GM18520 (cell line): ENCODE results near the gene BLTP2.
A peak's percentile ranks its signal among the peaks of the same experiment; 100 is the strongest.

ENCODE experiments used
- ATAC-seq: cut with Tn5 transposase; IDR thresholded peaks from one replicate; pipeline ENCODE4 v1.9.1; 2021; ENCODE audit not compliant: unreplicated experiment

Gene BLTP2

GRCh38 chr17:28599311-28600184, 45.4 kb downstream of the BLTP2 start:
- peak; percentile 32 for ATAC-seq

GRCh38 chr17:28598799-28599310, 46.1 kb downstream of the BLTP2 start, which contains the start of gene SPAG5:
Gene SPAG5, minus strand, starts transcription at chr17:28599025. Its CDS starts 79 bp downstream, at chr17:28598946.
- peak; percentile 69 for ATAC-seq

DNA sequence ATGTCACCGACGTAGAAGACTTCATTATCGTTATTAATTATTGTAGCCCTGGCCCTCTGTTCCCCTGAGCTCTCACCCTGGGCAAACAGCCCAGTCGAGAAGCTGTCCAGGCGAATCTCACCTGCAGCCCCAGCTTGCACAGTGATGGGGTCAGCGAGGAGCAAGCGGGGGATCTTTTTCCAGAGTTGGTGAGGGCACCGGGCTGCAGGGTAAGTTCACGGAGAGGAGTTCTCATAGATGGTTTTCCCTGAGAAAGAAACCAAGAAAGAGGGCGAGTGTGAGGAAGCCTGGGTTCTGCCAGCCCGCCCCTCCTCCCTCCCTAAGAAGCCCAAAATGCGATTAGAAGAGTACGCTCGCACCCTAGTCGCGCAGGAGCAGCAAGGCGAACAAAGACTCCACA, 46.6 kb downstream of the BLTP2 start:
- ATAC-seq, result no peak

GRCh38 chr17:28597606-28598383, 47.2 kb downstream of the BLTP2 start:
- ATAC-seq, result no peak
